GM18505 (cell line): Measurements from ENCODE around the gene CD79B.
"Not testable (repeated sequence)": the region's sequence is repeated elsewhere in the genome, so short reads cannot be mapped to it uniquely, and the experiment has no call there.

Experiments
- ATAC-seq: cut with Tn5 transposase; IDR thresholded peaks from one replicate; pipeline ENCODE4 v1.9.1; 2021; ENCODE audit not compliant: unreplicated experiment
- POLR2A ChIP-seq: IDR thresholded peaks from 4 replicates; pipeline ENCODE4 v1.6.1; 2011; ENCODE audit warnings: borderline replicate concordance; ENCODE audit not compliant: insufficient read depth, insufficient read length; ENCODE audit errors: extremely low read depth

Gene CD79B

DNA sequence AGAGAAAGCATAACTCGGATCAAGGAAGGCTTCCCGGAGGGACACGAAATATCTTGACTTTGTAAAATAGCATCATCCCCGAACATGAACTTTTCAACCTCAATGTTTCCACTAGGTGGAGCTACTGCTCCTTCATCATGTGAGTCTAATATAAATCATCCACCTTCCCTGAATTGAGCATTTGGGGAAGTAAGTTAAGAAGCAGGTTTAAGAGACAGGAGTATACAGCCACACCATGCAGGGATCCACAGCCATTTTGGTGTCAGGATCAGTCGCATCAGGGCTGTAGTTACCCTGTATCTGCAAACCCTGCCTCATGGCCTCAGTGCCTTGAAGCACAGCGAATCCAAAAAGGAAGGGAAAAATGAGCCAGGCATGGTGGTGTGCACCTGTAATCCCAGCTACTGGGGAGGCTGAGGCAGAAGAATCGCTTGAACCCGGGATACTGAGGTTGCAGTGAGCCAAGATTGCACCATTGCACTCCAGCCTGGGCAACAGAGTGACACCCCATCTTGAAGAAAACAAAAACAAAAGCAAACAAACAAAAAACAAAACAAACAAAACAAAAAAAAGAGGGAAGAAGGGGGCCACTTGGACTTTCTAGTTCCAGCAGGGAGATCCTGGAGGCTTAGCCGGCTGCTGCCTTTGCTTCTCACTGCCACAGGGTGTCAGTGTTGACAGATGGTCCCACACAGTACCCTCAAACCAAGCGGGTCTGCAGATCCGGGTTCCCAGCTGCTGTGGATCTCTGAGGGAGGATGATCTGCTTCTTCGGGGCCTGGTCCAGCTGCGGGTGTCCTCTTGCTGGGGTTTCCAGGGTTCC lies 42.9 kb downstream of the CD79B start:
- ATAC-seq, result not testable (repeated sequence)

DNA sequence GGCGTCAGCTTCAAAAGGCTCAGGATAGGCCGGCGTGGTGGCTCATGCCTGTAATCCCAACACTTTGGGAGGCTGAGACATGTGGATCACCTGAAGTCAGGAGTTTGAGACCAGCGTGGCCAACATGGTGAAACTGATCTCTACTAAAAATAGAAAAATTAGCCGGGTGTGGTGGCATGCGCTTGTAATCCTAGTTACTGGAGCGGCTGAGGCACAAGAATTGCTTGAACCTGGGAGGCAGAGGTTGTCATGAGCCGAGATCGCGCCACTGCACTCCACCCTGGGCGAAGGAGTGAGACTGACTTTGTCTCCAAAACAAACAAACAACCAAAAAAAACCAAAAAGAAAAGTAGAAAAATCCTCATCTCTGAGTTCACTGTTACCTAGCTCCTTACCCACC lies 47.0 kb downstream of the CD79B start:
- ATAC-seq, result not testable (repeated sequence)

DNA sequence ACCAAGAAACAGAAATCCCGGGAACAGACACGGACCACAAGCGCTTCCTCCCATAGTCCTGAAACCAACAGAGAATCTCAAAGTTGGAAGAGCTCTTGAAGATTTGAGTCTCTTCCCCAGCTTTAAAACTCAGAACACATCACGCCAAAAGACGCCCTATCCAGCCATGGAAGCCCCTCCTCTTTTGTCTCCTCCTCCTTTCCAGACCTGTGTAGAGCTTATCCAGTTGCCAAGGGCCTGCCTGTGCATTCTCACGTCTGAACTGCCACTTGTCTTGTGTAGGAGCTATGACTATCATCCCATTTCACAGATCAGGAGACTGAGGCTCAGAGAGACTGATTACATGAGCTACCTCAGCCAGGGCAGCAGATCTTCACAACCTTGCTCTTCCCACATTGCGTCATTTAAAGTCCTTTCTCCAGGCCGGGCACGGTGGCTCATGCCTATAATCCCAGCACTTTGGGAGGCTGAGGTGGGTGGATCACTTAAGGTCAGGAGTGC lies 49.5 kb downstream of the CD79B start:
- not testable (repeated sequence) for ATAC-seq

GRCh38 chr17:63881935-63882601 lies 50.1 kb downstream of the CD79B start, which contains the start of gene GH2:
Gene GH2, minus strand, starts transcription at chr17:63881944. Its CDS starts 143 bp downstream, at chr17:63881801.
- no peak for ATAC-seq
- no peak for TF ChIP-seq POLR2A

DNA sequence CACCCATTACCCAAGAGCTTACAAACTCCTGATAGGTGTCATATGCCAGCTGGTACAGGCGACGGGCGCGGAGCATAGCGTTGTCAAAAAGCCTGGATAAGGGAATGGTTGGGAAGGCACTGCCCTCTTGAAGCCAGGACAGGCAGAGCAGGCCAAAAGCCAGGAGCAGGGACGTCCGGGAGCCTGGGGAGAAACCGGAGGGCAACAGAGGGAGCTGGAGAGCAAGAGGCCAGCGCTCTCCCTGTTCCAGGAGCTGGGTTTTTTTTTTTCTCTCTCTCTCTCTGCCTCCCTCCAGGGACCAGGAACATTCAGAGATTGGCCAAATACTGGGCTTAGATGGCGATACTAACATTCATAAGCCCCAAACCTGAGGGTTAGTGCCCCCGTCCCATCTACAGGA lies 50.8 kb downstream of the CD79B start:
- not testable (repeated sequence) for ATAC-seq

DNA sequence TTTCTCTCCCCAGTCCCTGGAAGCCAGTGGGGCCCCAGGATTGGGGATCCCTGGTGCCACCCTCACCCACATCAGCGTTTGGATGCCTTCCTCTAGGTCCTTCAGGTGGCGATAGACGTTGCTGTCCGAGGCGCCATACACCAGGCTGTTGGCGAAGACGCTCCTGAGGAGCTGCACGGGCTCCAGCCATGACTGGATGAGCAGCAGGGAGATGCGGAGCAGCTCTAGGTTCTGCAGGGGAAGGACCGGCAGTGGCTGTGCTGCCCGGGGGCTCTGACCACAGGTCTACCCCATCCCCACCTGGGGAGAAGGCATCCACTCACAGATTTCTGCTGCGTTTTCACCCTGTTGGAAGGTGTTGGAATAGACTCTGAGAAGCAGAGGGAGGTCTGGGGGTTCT lies 51.4 kb downstream of the CD79B start:
- no peak for ATAC-seq

More for the DNA sequence above, 51.4 kb downstream of the CD79B start:
- no peak for TF ChIP-seq POLR2A
